GM18499 (cell line): ENCODE data around the gene POR.

Experiments
- ATAC-seq: cut with Tn5 transposase; IDR thresholded peaks from one replicate; pipeline ENCODE4 v1.9.1; 2021; ENCODE audit warnings: moderate number of reproducible peaks; ENCODE audit not compliant: insufficient read depth, unreplicated experiment

Gene POR

GRCh38 chr7:75969704-75970498, 54.9 kb downstream of the POR start:
- no peak for ATAC-seq

- no peak for ATAC-seq
Measured at GRCh38 chr7:75971309-75971960, 56.5 kb downstream of the POR start.

- ATAC-seq = no peak
Measured at GRCh38 chr7:75971961-75972763, 57.2 kb downstream of the POR start.

- ATAC-seq = no peak
Measured at GRCh38 chr7:75977743-75978142, 62.8 kb downstream of the POR start.

- no peak for ATAC-seq
Measured at GRCh38 chr7:75979759-75980429, 64.9 kb downstream of the POR start.

- ATAC-seq = no peak
Measured at GRCh38 chr7:75980430-75981202, 65.7 kb downstream of the POR start.

GRCh38 chr7:75981203-75981452, 66.2 kb downstream of the POR start:
- no peak for ATAC-seq

- no peak for ATAC-seq
Measured at GRCh38 chr7:75981453-75982305, 66.7 kb downstream of the POR start.

- no peak for ATAC-seq
Measured at GRCh38 chr7:75982306-75983064, 67.5 kb downstream of the POR start.

GRCh38 chr7:75983471-75984129, 68.6 kb downstream of the POR start:
- no peak for ATAC-seq

GRCh38 chr7:75984130-75985008, 69.4 kb downstream of the POR start:
- ATAC-seq = no peak

- ATAC-seq = no peak
Measured at GRCh38 chr7:75985009-75985517, 70.1 kb downstream of the POR start.

GRCh38 chr7:75985518-75986146, 70.7 kb downstream of the POR start:
- no peak for ATAC-seq

- no peak for ATAC-seq
Measured at GRCh38 chr7:75986147-75986781, 71.3 kb downstream of the POR start.

GRCh38 chr7:75987026-75987804, 72.3 kb downstream of the POR start:
- ATAC-seq = no peak
